ENCODE results near the gene FAM20B.
"Not testable (repeated sequence)": the region's sequence is repeated elsewhere in the genome, so short reads cannot be mapped to it uniquely, and the experiment has no call there.

FAM20B gene

GRCh38 chr1:179025125-179025974, at the start of gene FAM20B:
TSS of gene FAM20B (plus strand) at chr1:179025894. CDS start at chr1:179043848, 17,954 bp downstream.
- DNase-seq = peak; percentile 82

- DNase-seq = no peak
Observed at GRCh38 chr1:178976541-178976940, 49.2 kb upstream of the FAM20B start.

- DNase-seq = no peak
Observed at GRCh38 chr1:178986204-178986603, 39.5 kb upstream of the FAM20B start.

- not testable (repeated sequence) for DNase-seq
Observed at GRCh38 chr1:178988198-178988597, 37.5 kb upstream of the FAM20B start.

GRCh38 chr1:178993559-178993958, 32.1 kb upstream of the FAM20B start:
- DNase-seq = no peak

GRCh38 chr1:178997428-178997827, 28.3 kb upstream of the FAM20B start:
- DNase-seq = no peak

GRCh38 chr1:178998295-178998694, 27.4 kb upstream of the FAM20B start:
- DNase-seq = no peak

- no peak for DNase-seq
Observed at GRCh38 chr1:178999061-178999460, 26.6 kb upstream of the FAM20B start.

GRCh38 chr1:179001451-179001850, 24.2 kb upstream of the FAM20B start:
- no peak for DNase-seq

- DNase-seq = not testable (repeated sequence)
Observed at GRCh38 chr1:179002064-179002463, 23.6 kb upstream of the FAM20B start.

GRCh38 chr1:179002552-179003345, 22.9 kb upstream of the FAM20B start:
- DNase-seq = no peak

GRCh38 chr1:179003512-179004066, 22.1 kb upstream of the FAM20B start:
- no peak for DNase-seq

GRCh38 chr1:179007233-179007632, 18.5 kb upstream of the FAM20B start:
- no peak for DNase-seq

GRCh38 chr1:179010671-179011070, 15.0 kb upstream of the FAM20B start:
- no peak for DNase-seq

GRCh38 chr1:179012038-179012437, 13.7 kb upstream of the FAM20B start:
- no peak for DNase-seq

GRCh38 chr1:179014123-179014522, 11.6 kb upstream of the FAM20B start:
- DNase-seq = no peak

GRCh38 chr1:179015396-179015795, 10.3 kb upstream of the FAM20B start:
- no peak for DNase-seq

- DNase-seq = peak; percentile 31
Observed at GRCh38 chr1:179016706-179017382, 8.8 kb upstream of the FAM20B start.

- DNase-seq = no peak
Observed at GRCh38 chr1:179017383-179018326, 8.0 kb upstream of the FAM20B start.

GRCh38 chr1:179021873-179022272, 3.8 kb upstream of the FAM20B start:
- DNase-seq = no peak

- no peak for DNase-seq
Observed at GRCh38 chr1:179023946-179024650, 1.6 kb upstream of the FAM20B start.
